Hepatocyte (in vitro differentiated cells): Measurements from ENCODE around the gene MIOX.

Experiments used
- EZH2 ChIP-seq: fragments of 200-600 bp; sonication (generic); IDR thresholded peaks from 2 replicates; pipeline ENCODE4 v1.6.1; 2016; ENCODE audit warnings: antibody characterized with exemption, mild to moderate bottlenecking, borderline replicate concordance
- TF ChIP-seq, protein P1 (sequence below): fragments of 200-600 bp; sonication (generic); IDR thresholded peaks from 2 replicates; pipeline ENCODE4 v1.5.1; 2016; ENCODE audit warnings: antibody characterized with exemption, mild to moderate bottlenecking; ENCODE audit not compliant: poor library complexity

DNA sequence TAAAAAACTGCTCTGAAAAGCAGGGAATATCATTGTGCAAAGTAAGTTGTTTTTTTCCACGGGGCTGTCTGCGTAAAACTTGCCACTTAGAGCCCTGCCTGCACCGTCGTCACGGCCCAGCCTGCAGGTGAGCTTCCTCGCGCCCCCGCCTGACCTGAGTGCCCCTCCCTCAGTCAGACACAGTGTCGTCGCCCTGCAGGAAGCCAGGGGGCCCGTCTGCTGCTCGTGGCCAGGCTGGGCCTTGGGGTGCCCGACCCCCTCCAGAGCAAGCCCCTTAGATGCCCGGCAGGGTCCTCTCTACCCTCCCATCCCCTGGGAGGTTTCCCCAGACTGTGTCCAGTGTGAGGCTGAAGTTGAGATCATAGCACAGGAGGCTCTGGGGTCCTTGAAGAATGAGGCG is 43.5 kb upstream of the MIOX start:
- TF ChIP-seq, protein P1, sequence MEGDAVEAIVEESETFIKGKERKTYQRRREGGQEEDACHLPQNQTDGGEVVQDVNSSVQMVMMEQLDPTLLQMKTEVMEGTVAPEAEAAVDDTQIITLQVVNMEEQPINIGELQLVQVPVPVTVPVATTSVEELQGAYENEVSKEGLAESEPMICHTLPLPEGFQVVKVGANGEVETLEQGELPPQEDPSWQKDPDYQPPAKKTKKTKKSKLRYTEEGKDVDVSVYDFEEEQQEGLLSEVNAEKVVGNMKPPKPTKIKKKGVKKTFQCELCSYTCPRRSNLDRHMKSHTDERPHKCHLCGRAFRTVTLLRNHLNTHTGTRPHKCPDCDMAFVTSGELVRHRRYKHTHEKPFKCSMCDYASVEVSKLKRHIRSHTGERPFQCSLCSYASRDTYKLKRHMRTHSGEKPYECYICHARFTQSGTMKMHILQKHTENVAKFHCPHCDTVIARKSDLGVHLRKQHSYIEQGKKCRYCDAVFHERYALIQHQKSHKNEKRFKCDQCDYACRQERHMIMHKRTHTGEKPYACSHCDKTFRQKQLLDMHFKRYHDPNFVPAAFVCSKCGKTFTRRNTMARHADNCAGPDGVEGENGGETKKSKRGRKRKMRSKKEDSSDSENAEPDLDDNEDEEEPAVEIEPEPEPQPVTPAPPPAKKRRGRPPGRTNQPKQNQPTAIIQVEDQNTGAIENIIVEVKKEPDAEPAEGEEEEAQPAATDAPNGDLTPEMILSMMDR = no peak
- no peak for TF ChIP-seq EZH2
